Esophagus muscularis mucosa (tissue), 3 donors: ENCODE data around the gene TCP11X1.
"Not testable (repeated sequence)": the region's sequence is repeated elsewhere in the genome, so short reads cannot be mapped to it uniquely, and the experiment has no call there.

Experiments used
- CTCF ChIP-seq, 3 experiments: fragments of 200-600 bp in 2 of 3; fragments of 450-650 bp in 1 of 3; sonication (generic) in 2 of 3; IDR thresholded peaks; one replicate each; pipeline ENCODE4 v1.5.1; 2017 to 2019; ENCODE audit warnings: antibody characterized with exemption in 3 of 3, mild to moderate bottlenecking in 2 of 3, moderate library complexity in 1 of 3
- POLR2A ChIP-seq: fragments of 450-650 bp; IDR thresholded peaks from one replicate; pipeline ENCODE4 v1.6.1; 2017; ENCODE audit warnings: antibody characterized with exemption, moderate library complexity, mild to moderate bottlenecking, low read depth
- POLR2AphosphoS5 ChIP-seq, 2 donors: sonication (generic); formaldehyde crosslinking; IDR thresholded peaks; one replicate each; pipeline ENCODE4 v1.6.1; 2017; ENCODE audit warnings: antibody characterized with exemption in 2 of 2

GRCh38 chrX:102235678-102236077 lies 20.6 kb downstream of the TCP11X1 start:
- TF ChIP-seq POLR2AphosphoS5 (IDR thresholded peaks at IDR 0.05); CTCF (IDR thresholded peaks at IDR 0.05); POLR2A: not testable (repeated sequence)
